K562 (cell line): ENCODE measurements around the gene PAX5. TPM values are rescaled to one million over a fixed set of nuclear protein-coding genes. Genes with fewer than 3 reads are reported as not detected.

ENCODE experiments used
- ATAC-seq: fragments of 200-7000 bp; cut with Tn5 transposase; 3 replicates; pipeline ENCODE4 v1.9.1; 2020; ENCODE audit warnings: moderate library complexity
- BruUV-seq: library from RNA; stranded (reverse); fragments of 400-500 nt; replicated peaks from 2 replicates; lab custom pipeline; 2021; lab: Mats Ljungman, UMichigan
- CTCF ChIA-PET: fragments of 300-600 bp; formaldehyde crosslinking; extraction: SDS; loops from one replicate; lab custom pipeline; 2021; ENCODE audit warnings: low intra/inter-chr PET ratio; lab: Yijun Ruan, JAX
- POLR2A ChIA-PET: fragments of 300-600, 350-650 bp; sonication (Branson Sonifier 250); formaldehyde crosslinking; extraction: SDS; loops from one replicate; lab custom pipeline; 2021; ENCODE audit warnings: antibody characterized with exemption, inconsistent platforms; lab: Yijun Ruan, JAX
- DNase-seq, 4 experiments: peaks; one replicate each; pipeline versions ENCODE4 v3.0.0 to v3.0.0-alpha.2; 2011 to 2018; ENCODE audit warnings: low spot score in 3 of 4, mixed read lengths in 3 of 4; ENCODE audit errors: extremely low read depth in 1 of 4
- FAIRE-seq: peaks from 2 replicates; lab custom pipeline; 2011; peaks lifted over from hg19 to GRCh38; lab: Jason Lieb, UNC
- H2AFZ ChIP-seq: 2 replicates; pipeline ENCODE4 v1.6.0; 2011; ENCODE audit warnings: low read depth, low read length, control low read depth, inconsistent platforms
- H3K27ac ChIP-seq: fragments of 200-600 bp; 3 replicates; pipeline ENCODE4 v1.8.0; 2011; ENCODE audit warnings: low read depth, mild to moderate bottlenecking, control low read depth, inconsistent platforms, low read length, moderate library complexity, mixed read lengths; ENCODE audit errors: extremely low read depth
- H3K27me3 ChIP-seq, 2 experiments: fragments of 300-600 bp in 1 of 2; 2 replicates in 1 of 2; 3 replicates in 1 of 2; pipeline versions ENCODE4 v1.6.0 to v1.8.0; 2011; ENCODE audit warnings: inconsistent platforms in 2 of 2, low read length in 2 of 2, mild to moderate bottlenecking in 1 of 2, mixed read lengths in 1 of 2, moderate library complexity in 1 of 2; ENCODE audit not compliant: control insufficient read depth in 2 of 2, insufficient read depth in 2 of 2
- H3K36me3 ChIP-seq: fragments of 300-600 bp; 3 replicates; pipeline ENCODE4 v1.8.0; 2011; ENCODE audit warnings: mild to moderate bottlenecking, low read length, inconsistent platforms; ENCODE audit not compliant: control insufficient read depth, insufficient read depth
- H3K4me1 ChIP-seq, 2 experiments: fragments of 200-600 bp in 1 of 2; replicated peaks in 1 of 2; 2 replicates in 1 of 2; 3 replicates in 1 of 2; pipeline versions ENCODE4 v1.5.1 to v1.8.0; 2011; ENCODE audit warnings: inconsistent platforms in 2 of 2, low read length in 2 of 2, mild to moderate bottlenecking in 1 of 2, mixed read lengths in 1 of 2, moderate library complexity in 1 of 2; ENCODE audit not compliant: control insufficient read depth in 2 of 2, insufficient read depth in 2 of 2
- H3K4me2 ChIP-seq: 2 replicates; pipeline ENCODE4 v1.6.1; 2011; ENCODE audit warnings: low read length, control low read depth, inconsistent platforms, mixed read lengths; ENCODE audit not compliant: insufficient read depth
- H3K4me3 ChIP-seq: fragments of 200-600 bp; sonication (generic), shearing (Covaris generic); 2 replicates; pipeline ENCODE4 v1.5.1; 2016; ENCODE audit warnings: control low read depth, inconsistent platforms
- H3K79me2 ChIP-seq: fragments of 200-600 bp; 3 replicates; pipeline ENCODE4 v1.8.0; 2011; ENCODE audit warnings: low read length, inconsistent platforms; ENCODE audit not compliant: control insufficient read depth, insufficient read depth
- H3K9ac ChIP-seq, 2 experiments: 2 replicates each; pipeline versions ENCODE4 v1.6.0 to v1.6.1; 2011; ENCODE audit warnings: low read depth in 2 of 2, low read length in 2 of 2, control low read depth in 1 of 2, inconsistent platforms in 1 of 2, mild to moderate bottlenecking in 1 of 2, mixed read lengths in 1 of 2; ENCODE audit not compliant: insufficient read depth in 1 of 2
- H3K9me1 ChIP-seq: one replicate; pipeline ENCODE4 v1.6.0; 2011; ENCODE audit warnings: inconsistent platforms, mild to moderate bottlenecking, low read length, moderate library complexity; ENCODE audit not compliant: control insufficient read depth, insufficient read depth
- H3K9me3 ChIP-seq: replicated peaks from 2 replicates; pipeline ENCODE4 v1.5.1; 2011; ENCODE audit warnings: low read depth, low read length, inconsistent platforms; ENCODE audit not compliant: control insufficient read depth, insufficient read depth
- H4K20me1 ChIP-seq: replicated peaks from 2 replicates; pipeline ENCODE4 v1.6.1; 2011; ENCODE audit warnings: low read length, inconsistent platforms, mixed read lengths; ENCODE audit not compliant: control insufficient read depth, insufficient read depth
- CBFB ChIP-seq: sonication (generic); formaldehyde crosslinking; IDR thresholded peaks from 2 replicates; pipeline ENCODE4 v1.4.0; 2020; ENCODE audit warnings: mild to moderate bottlenecking, missing genetic modification reagents
- CBX8 ChIP-seq: fragments of 200-600 bp; sonication (generic); IDR thresholded peaks from 2 replicates; pipeline ENCODE4 v1.6.1; 2012; ENCODE audit warnings: borderline replicate concordance, mixed run types, low read depth, mild to moderate bottlenecking, moderate library complexity, mixed read lengths, low read length, control low read depth, inconsistent platforms; ENCODE audit not compliant: poor library complexity, severe bottlenecking; ENCODE audit errors: extremely low read depth
- CGGBP1 ChIP-seq: fragments of 250-450 bp; sonication (Bioruptor Pico); IDR thresholded peaks from 2 replicates; pipeline ENCODE4 v1.9.0; 2021; ENCODE audit warnings: mild to moderate bottlenecking
- DNMT1 ChIP-seq: fragments of 450-650 bp; IDR thresholded peaks from 2 replicates; pipeline ENCODE4 v1.6.1; 2016; ENCODE audit warnings: antibody characterized with exemption, mild to moderate bottlenecking
- FOXJ3 ChIP-seq: sonication (generic); formaldehyde crosslinking; IDR thresholded peaks from 2 replicates; pipeline ENCODE4 v1.4.0; 2020; ENCODE audit warnings: mild to moderate bottlenecking, missing genetic modification reagents
- FUS ChIP-seq: fragments of 200-400 bp; formaldehyde crosslinking; optimal IDR thresholded peaks from 2 replicates; pipeline ENCODE3; 2017; ENCODE audit warnings: low read depth, low read length
- HDGF ChIP-seq: fragments of 450-650 bp; IDR thresholded peaks from 2 replicates; pipeline ENCODE4 v1.6.1; 2016
- HMGN3 ChIP-seq: IDR thresholded peaks from 2 replicates; pipeline ENCODE4 v1.6.1; 2011; ENCODE audit warnings: borderline replicate concordance, low read depth, mild to moderate bottlenecking, mixed read lengths, low read length; ENCODE audit not compliant: insufficient read length; ENCODE audit errors: extremely low read depth
- SAP30 ChIP-seq: fragments of 200-600 bp; sonication (generic); IDR thresholded peaks from 2 replicates; pipeline ENCODE4 v1.6.1; 2012; ENCODE audit warnings: borderline replicate concordance, low read depth, mild to moderate bottlenecking, moderate library complexity, low read length, control low read depth, inconsistent platforms; ENCODE audit not compliant: insufficient read depth, poor library complexity, severe bottlenecking
- TAF9B ChIP-seq: fragments of 450-650 bp; IDR thresholded peaks from 2 replicates; pipeline ENCODE4 v1.6.1; 2018; ENCODE audit warnings: mild to moderate bottlenecking; ENCODE audit not compliant: partially characterized antibody
- TGIF2 ChIP-seq: sonication (generic); formaldehyde crosslinking; IDR thresholded peaks from 2 replicates; pipeline ENCODE4 v1.8.1; 2022; ENCODE audit warnings: mild to moderate bottlenecking, missing genetic modification reagents, moderate library complexity
- ZFPM2 ChIP-seq: fragments of 250-450 bp; sonication (Bioruptor Pico); IDR thresholded peaks from 2 replicates; pipeline ENCODE4 v1.5.1; 2022; ENCODE audit warnings: mild to moderate bottlenecking
- ZNF274 ChIP-seq: IDR thresholded peaks from 2 replicates; pipeline ENCODE4 v1.6.1; 2011; ENCODE audit warnings: low read depth, mild to moderate bottlenecking, low read length, moderate library complexity, borderline replicate concordance
- ZNF431 ChIP-seq: sonication (generic); formaldehyde crosslinking; IDR thresholded peaks from 2 replicates; pipeline ENCODE4 v1.8.0; 2022; ENCODE audit warnings: mild to moderate bottlenecking, missing genetic modification reagents
- WGBS: fragments of 100-300 bp; shearing (Covaris generic); methylation state at CpG from one replicate; pipeline ENCODE4 v1.1.6; 2016; ENCODE audit warnings: low coverage, mixed read lengths; ENCODE audit not compliant: insufficient coverage; ENCODE audit errors: missing lambda C conversion rate; 5-methylcytosine and 5-hydroxymethylcytosine counted together
- in situ Hi-C: fragments of 300-500 bp; cut with MboI; formaldehyde crosslinking; loops from 4 replicates; pipeline ENCODE4 v1.15.0; 2018; ENCODE audit warnings: inconsistent platforms, mixed read lengths
- intact Hi-C: fragments of 100-400 bp; cut with micrococcal nuclease; formaldehyde crosslinking; loops from 2 replicates; pipeline ENCODE4 v1.14.2; 2022
- polyA plus RNA-seq, 8 experiments: library from polyadenylated mRNA; depleted of rRNA in 4 of 8; stranded (reverse) in 5 of 8; unstranded in 3 of 8; fragments of >200 nt; fragmentation: Nextera tagmentation in 2 of 8; fragmentation: Illumina TruSeq in 1 of 8; extraction: Ambion mirVana in 2 of 8; extraction: Trizol in 1 of 8; gene quantifications; 2 replicates each; pipeline versions ENCODE4 v1.2.1 to v1.2.3, GENCODE V29; 2011 to 2014; ENCODE audit warnings: inconsistent platforms in 1 of 8, missing spikeins in 1 of 8
- total RNA-seq, 7 experiments: library from RNA; depleted of rRNA in 6 of 7; stranded (reverse); fragments of >200 nt in 6 of 7; fragmentation: Illumina TruSeq in 2 of 7; extraction: Trizol in 2 of 7; gene quantifications; 2 replicates each; pipeline versions ENCODE4 v1.2.1 to v1.2.3, GENCODE V29; 2011 to 2021; ENCODE audit warnings: low replicate concordance in 1 of 7
- TF ChIP-seq, protein P1 (sequence below): sonication (generic); formaldehyde crosslinking; IDR thresholded peaks from 2 replicates; pipeline ENCODE4 v1.8.1; 2023; ENCODE audit warnings: missing genetic modification reagents, mild to moderate bottlenecking, borderline replicate concordance

The PAX5 gene
- total and polyA plus RNA-seq, 9 of the 15 experiments (the other 6 are each of a cell fraction or from before 2014, with no cell fraction given), result 0.03 to 0.09 TPM; not detected in 7

DNA sequence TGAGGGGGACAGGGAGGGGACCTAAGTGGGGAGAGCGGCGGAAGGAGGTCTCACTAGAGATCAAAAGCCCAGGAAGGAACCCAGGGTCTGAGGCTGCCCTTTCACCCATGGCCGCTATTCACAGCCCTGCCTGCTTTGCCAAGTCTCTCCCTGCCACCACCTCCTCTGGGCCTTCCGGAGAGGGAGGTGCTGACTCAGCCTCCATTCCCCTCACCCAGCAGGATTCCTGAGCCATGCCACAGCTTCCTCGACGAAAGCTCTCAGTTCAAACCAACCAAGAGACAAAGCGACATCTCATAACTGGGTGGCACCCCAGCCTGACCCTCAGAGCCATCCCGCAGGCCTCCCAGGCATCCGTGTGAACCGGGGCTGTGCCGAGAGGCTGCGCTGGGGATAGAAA lies 36.7 kb downstream of the PAX5 start:
- intact Hi-C loops, result loop anchor here (5.0 kb wide), 3 partner anchors 265 to 415 kb away; no protein-coding TSS in a partner anchor
- no TSS peak for BruUV-seq
- Histone ChIP-seq H3K9ac (no peak overlapping the region), H2AFZ (no peak overlapping the region), H3K27ac (no peak overlapping the region), H3K79me2 (no peaks in the 10 kb centered on the region), H4K20me1 (no peaks in the 10 kb centered on the region), H3K4me1 (peaks cover 5 to 11% of the 10 kb centered on the region in 2 experiments; a peak in 3 of 5 replicates), H3K4me2 (no peak overlapping the region), H3K27me3 (peaks cover 8 to 45% of the 10 kb centered on the region in 2 experiments; a peak in 4 of 5 replicates), H3K9me3 (no peaks in the 10 kb centered on the region), H3K36me3 (no peaks in the 10 kb centered on the region), H3K4me3 (no peak overlapping the region), H3K9me1 (no peaks in the 10 kb centered on the region)
- DNase-seq (no peak), FAIRE-seq (no peak), ATAC-seq (no peak)
- in situ Hi-C loops, result no loop called here
- 21% methylated on average over 9 of the region's 12 CpGs for WGBS
- CTCF ChIA-PET, result no interaction called here
- POLR2A ChIA-PET, result interaction anchor here (0.7 kb wide), 1 partner anchor 338 kb away, joined by 3 read pairs; no protein-coding TSS in a partner anchor
- TF ChIP-seq SAP30 (no peak), ZNF431 (CRISPR knock-in tag) (no peak), ZNF274 (no peak), TAF9B (no peak), ZFPM2 (no peak), DNMT1 (no peak), TGIF2 (CRISPR knock-in tag) (no peak), CBX8 (no peak), FUS (no peak), FOXJ3 (no peak), HDGF (no peak), CBFB (CRISPR knock-in tag) (no peak), HMGN3 (no peak), CGGBP1 (CRISPR knock-in tag) (no peak)
- TF ChIP-seq, protein P1, sequence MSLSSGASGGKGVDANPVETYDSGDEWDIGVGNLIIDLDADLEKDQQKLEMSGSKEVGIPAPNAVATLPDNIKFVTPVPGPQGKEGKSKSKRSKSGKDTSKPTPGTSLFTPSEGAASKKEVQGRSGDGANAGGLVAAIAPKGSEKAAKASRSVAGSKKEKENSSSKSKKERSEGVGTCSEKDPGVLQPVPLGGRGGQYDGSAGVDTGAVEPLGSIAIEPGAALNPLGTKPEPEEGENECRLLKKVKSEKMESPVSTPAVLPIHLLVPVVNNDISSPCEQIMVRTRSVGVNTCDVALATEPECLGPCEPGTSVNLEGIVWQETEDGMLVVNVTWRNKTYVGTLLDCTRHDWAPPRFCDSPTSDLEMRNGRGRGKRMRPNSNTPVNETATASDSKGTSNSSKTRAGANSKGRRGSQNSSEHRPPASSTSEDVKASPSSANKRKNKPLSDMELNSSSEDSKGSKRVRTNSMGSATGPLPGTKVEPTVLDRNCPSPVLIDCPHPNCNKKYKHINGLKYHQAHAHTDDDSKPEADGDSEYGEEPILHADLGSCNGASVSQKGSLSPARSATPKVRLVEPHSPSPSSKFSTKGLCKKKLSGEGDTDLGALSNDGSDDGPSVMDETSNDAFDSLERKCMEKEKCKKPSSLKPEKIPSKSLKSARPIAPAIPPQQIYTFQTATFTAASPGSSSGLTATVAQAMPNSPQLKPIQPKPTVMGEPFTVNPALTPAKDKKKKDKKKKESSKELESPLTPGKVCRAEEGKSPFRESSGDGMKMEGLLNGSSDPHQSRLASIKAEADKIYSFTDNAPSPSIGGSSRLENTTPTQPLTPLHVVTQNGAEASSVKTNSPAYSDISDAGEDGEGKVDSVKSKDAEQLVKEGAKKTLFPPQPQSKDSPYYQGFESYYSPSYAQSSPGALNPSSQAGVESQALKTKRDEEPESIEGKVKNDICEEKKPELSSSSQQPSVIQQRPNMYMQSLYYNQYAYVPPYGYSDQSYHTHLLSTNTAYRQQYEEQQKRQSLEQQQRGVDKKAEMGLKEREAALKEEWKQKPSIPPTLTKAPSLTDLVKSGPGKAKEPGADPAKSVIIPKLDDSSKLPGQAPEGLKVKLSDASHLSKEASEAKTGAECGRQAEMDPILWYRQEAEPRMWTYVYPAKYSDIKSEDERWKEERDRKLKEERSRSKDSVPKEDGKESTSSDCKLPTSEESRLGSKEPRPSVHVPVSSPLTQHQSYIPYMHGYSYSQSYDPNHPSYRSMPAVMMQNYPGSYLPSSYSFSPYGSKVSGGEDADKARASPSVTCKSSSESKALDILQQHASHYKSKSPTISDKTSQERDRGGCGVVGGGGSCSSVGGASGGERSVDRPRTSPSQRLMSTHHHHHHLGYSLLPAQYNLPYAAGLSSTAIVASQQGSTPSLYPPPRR (CRISPR knock-in tag), result no peak
